H9 (cell line): ENCODE measurements around the gene CARD6. TPM values are rescaled to one million over a fixed set of nuclear protein-coding genes. Genes with fewer than 3 reads are reported as not detected.

Source experiments
- DNase-seq: peaks from one replicate; pipeline ENCODE4 v3.0.0-alpha.2; 2017
- H2AFZ ChIP-seq: one replicate; pipeline ENCODE4 v1.6.1; 2013; ENCODE audit warnings: mild to moderate bottlenecking, low read length, control low read depth, moderate library complexity
- H2AK5ac ChIP-seq: 2 replicates; pipeline ENCODE4 v1.6.1; 2013; ENCODE audit warnings: low read length, control low read depth, mixed read lengths; ENCODE audit not compliant: insufficient read length
- H2BK120ac ChIP-seq: one replicate; pipeline ENCODE4 v1.6.1; 2013; ENCODE audit warnings: low read depth, mild to moderate bottlenecking, low read length, control low read depth, inconsistent platforms; ENCODE audit not compliant: poor library complexity, severe bottlenecking
- H2BK12ac ChIP-seq: 2 replicates; pipeline ENCODE4 v1.6.1; 2013; ENCODE audit warnings: low read length, control low read depth, mixed read lengths, low read depth; ENCODE audit not compliant: insufficient read length
- H2BK15ac ChIP-seq: 2 replicates; pipeline ENCODE4 v1.6.1; 2013; ENCODE audit warnings: low read depth, low read length, control low read depth
- H2BK20ac ChIP-seq: one replicate; pipeline ENCODE4 v1.6.1; 2013; ENCODE audit warnings: low read depth, mild to moderate bottlenecking, low read length, control low read depth, inconsistent platforms; ENCODE audit not compliant: poor library complexity, severe bottlenecking
- H2BK5ac ChIP-seq: 2 replicates; pipeline ENCODE4 v1.6.1; 2013; ENCODE audit warnings: low read length, control low read depth, mixed read lengths; ENCODE audit not compliant: insufficient read length
- H3K14ac ChIP-seq: 2 replicates; pipeline ENCODE4 v1.6.1; 2013; ENCODE audit warnings: low read length, control low read depth; ENCODE audit not compliant: insufficient read depth
- H3K18ac ChIP-seq: 2 replicates; pipeline ENCODE4 v1.6.1; 2013; ENCODE audit warnings: low read depth, mild to moderate bottlenecking, mixed read lengths, low read length, control low read depth; ENCODE audit not compliant: insufficient read length
- H3K23ac ChIP-seq: 2 replicates; pipeline ENCODE4 v1.6.1; 2013; ENCODE audit warnings: low read length, control low read depth, mixed read lengths, low read depth; ENCODE audit not compliant: insufficient read length
- H3K23me2 ChIP-seq: 2 replicates; pipeline ENCODE4 v1.6.1; 2013; ENCODE audit warnings: low read depth, mild to moderate bottlenecking, mixed read lengths, low read length, control low read depth; ENCODE audit not compliant: insufficient read length, poor library complexity, severe bottlenecking
- H3K27ac ChIP-seq: 2 replicates; pipeline ENCODE4 v1.5.1; 2013; ENCODE audit warnings: low read length, control low read depth, mixed read lengths, low read depth; ENCODE audit not compliant: insufficient read length
- H3K27me3 ChIP-seq: 2 replicates; pipeline ENCODE4 v1.6.1; 2013; ENCODE audit warnings: low read length, control low read depth, inconsistent platforms; ENCODE audit not compliant: insufficient read depth
- H3K4ac ChIP-seq: 2 replicates; pipeline ENCODE4 v1.6.1; 2013; ENCODE audit warnings: low read depth, mild to moderate bottlenecking, control low read depth, inconsistent platforms, low read length, moderate library complexity
- H3K4me1 ChIP-seq: 2 replicates; pipeline ENCODE4 v1.6.1; 2013; ENCODE audit warnings: low read length, control low read depth, inconsistent platforms; ENCODE audit not compliant: insufficient read depth
- H3K4me2 ChIP-seq: 2 replicates; pipeline ENCODE4 v1.6.1; 2013; ENCODE audit warnings: low read length, control low read depth, mixed read lengths; ENCODE audit not compliant: insufficient read length, insufficient read depth
- H3K56ac ChIP-seq: 2 replicates; pipeline ENCODE4 v1.6.1; 2013; ENCODE audit warnings: low read depth, mild to moderate bottlenecking, mixed read lengths, low read length, control low read depth; ENCODE audit not compliant: insufficient read length
- H3K79me1 ChIP-seq: 2 replicates; pipeline ENCODE4 v1.6.1; 2013; ENCODE audit warnings: low read depth, mild to moderate bottlenecking, moderate library complexity, low read length, control low read depth, inconsistent platforms; ENCODE audit not compliant: insufficient read depth, poor library complexity, severe bottlenecking
- H3K79me2 ChIP-seq: 2 replicates; pipeline ENCODE4 v1.6.1; 2013; ENCODE audit warnings: low read length, control low read depth, inconsistent platforms; ENCODE audit not compliant: insufficient read depth
- H3K9ac ChIP-seq: 2 replicates; pipeline ENCODE4 v1.6.1; 2013; ENCODE audit warnings: low read length, control low read depth, mixed read lengths; ENCODE audit not compliant: insufficient read length; ENCODE audit errors: extremely low read depth
- H3K9me3 ChIP-seq: one replicate; pipeline ENCODE4 v1.6.1; 2013; ENCODE audit warnings: low read depth, low read length, inconsistent platforms; ENCODE audit not compliant: control insufficient read depth
- H3T11ph ChIP-seq: one replicate; pipeline ENCODE4 v1.6.1; 2013; ENCODE audit warnings: mild to moderate bottlenecking, low read length, control low read depth, inconsistent platforms
- H4K20me1 ChIP-seq: one replicate; pipeline ENCODE4 v1.6.1; 2013; ENCODE audit not compliant: control insufficient read depth, insufficient read length, insufficient read depth
- H4K5ac ChIP-seq: 2 replicates; pipeline ENCODE4 v1.6.1; 2013; ENCODE audit warnings: low read depth, mild to moderate bottlenecking, mixed read lengths, low read length, control low read depth; ENCODE audit not compliant: insufficient read length
- H4K8ac ChIP-seq: replicated peaks from 2 replicates; pipeline ENCODE4 v1.6.1; 2013; ENCODE audit warnings: low read length, control low read depth, mixed read lengths, low read depth; ENCODE audit not compliant: insufficient read length
- H4K91ac ChIP-seq: 2 replicates; pipeline ENCODE4 v1.6.1; 2013; ENCODE audit warnings: low read depth, mild to moderate bottlenecking, moderate library complexity, mixed read lengths, low read length, control low read depth; ENCODE audit not compliant: insufficient read length
- H3K27ac Mint-ChIP-seq, 3 experiments: 2 replicates in 2 of 3; 3 replicates in 1 of 3; pipeline ENCODE4 v1.8.0; 2020 to 2021; ENCODE audit warnings: mixed read lengths in 3 of 3, mild to moderate bottlenecking in 1 of 3, moderate library complexity in 1 of 3
- H3K27me3 Mint-ChIP-seq: 2 replicates; pipeline ENCODE4 v1.8.0; 2021; ENCODE audit warnings: low read depth, mild to moderate bottlenecking, moderate library complexity, mixed read lengths
- H3K36me3 Mint-ChIP-seq, 3 experiments: 2 replicates in 2 of 3; 3 replicates in 1 of 3; pipeline ENCODE4 v1.8.0; 2020 to 2021; ENCODE audit warnings: low read depth in 3 of 3, mixed read lengths in 3 of 3; ENCODE audit not compliant: insufficient read depth in 1 of 3
- H3K4me1 Mint-ChIP-seq, 2 experiments: 2 replicates each; pipeline ENCODE4 v1.8.0; 2020; ENCODE audit warnings: mixed read lengths in 2 of 2
- H3K4me3 Mint-ChIP-seq, 2 experiments: 2 replicates in 1 of 2; 3 replicates in 1 of 2; pipeline ENCODE4 v1.8.0; 2020 to 2021; ENCODE audit warnings: mild to moderate bottlenecking in 2 of 2, mixed read lengths in 2 of 2, moderate library complexity in 1 of 2
- H3K9me3 Mint-ChIP-seq, 2 experiments: 2 replicates in 1 of 2; 3 replicates in 1 of 2; pipeline ENCODE4 v1.8.0; 2020; ENCODE audit warnings: mild to moderate bottlenecking in 2 of 2, mixed read lengths in 2 of 2, moderate library complexity in 1 of 2
- WGBS: extraction: QIAGEN DNeasy Blood & Tissue Kit; methylation state at CpG from one replicate; pipeline ENCODE4 v1.1.7; 2013; ENCODE audit warnings: missing lambda C conversion rate, low lambda C conversion rate, mixed read lengths; ENCODE audit not compliant: insufficient read length; ENCODE audit errors: extremely low coverage; 5-methylcytosine and 5-hydroxymethylcytosine counted together
- total RNA-seq: library from RNA; stranded (reverse); gene quantifications from 2 replicates; pipeline ENCODE4 v1.2.1, GENCODE V29; 2021
- TF ChIP-seq, protein P1 (sequence below): fragments of 200-600 bp; sonication (generic); conservative IDR thresholded peaks from 3 replicates; pipeline ENCODE4 v1.8.0; 2021; ENCODE audit warnings: antibody characterized with exemption, mild to moderate bottlenecking

CARD6 gene
- total RNA-seq, 1 experiment from 2014 or later, result 0.35 TPM

DNA sequence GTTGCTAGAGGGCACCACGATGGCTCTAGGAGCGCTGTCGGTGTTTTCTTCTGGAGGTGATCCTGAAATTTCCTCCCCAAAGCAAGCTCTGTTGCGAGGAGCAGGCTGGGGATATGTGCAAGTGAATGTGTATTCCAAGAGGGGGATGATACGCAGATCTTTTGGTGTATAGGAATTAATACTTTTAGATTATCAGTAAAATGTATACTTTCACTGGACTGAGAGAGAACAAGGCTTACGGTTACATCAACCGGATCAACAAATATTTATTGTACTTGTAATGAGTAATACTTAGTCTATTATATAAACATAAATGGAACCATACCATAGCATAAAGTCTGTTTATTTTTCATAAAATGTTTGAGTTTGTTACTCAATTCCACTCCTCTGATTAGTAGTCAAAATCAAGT is 42.4 kb upstream of the CARD6 start:
- peaks cover 9 to 17% (median 15%) of the 10 kb centered on the region in 3 experiments for H3K36me3 Mint-ChIP-seq
- H3K9me3 Mint-ChIP-seq, result peaks cover 0 to 2% of the 10 kb centered on the region in 2 experiments; a peak in 1 of 5 replicates
- H3K27me3 ChIP-seq, result no peaks in the 10 kb centered on the region
- TF ChIP-seq, protein P1, sequence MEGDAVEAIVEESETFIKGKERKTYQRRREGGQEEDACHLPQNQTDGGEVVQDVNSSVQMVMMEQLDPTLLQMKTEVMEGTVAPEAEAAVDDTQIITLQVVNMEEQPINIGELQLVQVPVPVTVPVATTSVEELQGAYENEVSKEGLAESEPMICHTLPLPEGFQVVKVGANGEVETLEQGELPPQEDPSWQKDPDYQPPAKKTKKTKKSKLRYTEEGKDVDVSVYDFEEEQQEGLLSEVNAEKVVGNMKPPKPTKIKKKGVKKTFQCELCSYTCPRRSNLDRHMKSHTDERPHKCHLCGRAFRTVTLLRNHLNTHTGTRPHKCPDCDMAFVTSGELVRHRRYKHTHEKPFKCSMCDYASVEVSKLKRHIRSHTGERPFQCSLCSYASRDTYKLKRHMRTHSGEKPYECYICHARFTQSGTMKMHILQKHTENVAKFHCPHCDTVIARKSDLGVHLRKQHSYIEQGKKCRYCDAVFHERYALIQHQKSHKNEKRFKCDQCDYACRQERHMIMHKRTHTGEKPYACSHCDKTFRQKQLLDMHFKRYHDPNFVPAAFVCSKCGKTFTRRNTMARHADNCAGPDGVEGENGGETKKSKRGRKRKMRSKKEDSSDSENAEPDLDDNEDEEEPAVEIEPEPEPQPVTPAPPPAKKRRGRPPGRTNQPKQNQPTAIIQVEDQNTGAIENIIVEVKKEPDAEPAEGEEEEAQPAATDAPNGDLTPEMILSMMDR, result no peak
- H3K18ac ChIP-seq, result no peak overlapping the region
- peak overlapping the region; percentile 87 to 90 for H3K4me3 Mint-ChIP-seq
- peak overlapping the region; percentile 83 for H3K4me2 ChIP-seq
- H3K27me3 Mint-ChIP-seq, result peaks cover 6% of the 10 kb centered on the region; the same call in 1 of the 2 replicates
- peak overlapping the region; percentile 83 to 97 (median 96); a peak in 5 of 7 replicates for H3K27ac Mint-ChIP-seq
- no peak overlapping the region for H3K56ac ChIP-seq
- no CpG with 5 or more reads among the region's 7 CpGs for WGBS
- H4K8ac ChIP-seq, result no peak overlapping the region
- H4K91ac ChIP-seq, result no peak overlapping the region
- H3T11ph ChIP-seq, result no peak overlapping the region
- no peak for DNase-seq
- H2BK15ac ChIP-seq, result no peak overlapping the region
- no peak overlapping the region for H4K5ac ChIP-seq
- H3K9ac ChIP-seq, result peak overlapping the region; percentile 86
- no peak overlapping the region for H3K4ac ChIP-seq
- H2AK5ac ChIP-seq, result no peak overlapping the region
- H3K79me2 ChIP-seq, result peaks cover 27% of the 10 kb centered on the region; the same call in 1 of the 2 replicates
- H3K27ac ChIP-seq, result no peak overlapping the region
- H3K23ac ChIP-seq, result no peak overlapping the region
- no peak overlapping the region for H2BK120ac ChIP-seq
- H2BK20ac ChIP-seq, result no peak overlapping the region
- H3K14ac ChIP-seq, result no peak overlapping the region
- H3K23me2 ChIP-seq, result peaks cover 9% of the 10 kb centered on the region
- no peak overlapping the region for H2BK12ac ChIP-seq
- no peaks in the 10 kb centered on the region for H3K79me1 ChIP-seq
- no peaks in the 10 kb centered on the region; the same call in 1 of the 2 replicates for H3K4me1 ChIP-seq
- no peaks in the 10 kb centered on the region for H4K20me1 ChIP-seq
- H2AFZ ChIP-seq, result no peak overlapping the region
- peaks cover 16 to 29% of the 10 kb centered on the region in 2 experiments for H3K4me1 Mint-ChIP-seq
- no peaks in the 10 kb centered on the region for H3K9me3 ChIP-seq
- H2BK5ac ChIP-seq, result no peak overlapping the region
